ENCODE measurements around the gene GKN2. TPM values are rescaled to one million over a fixed set of nuclear protein-coding genes. Genes with fewer than 3 reads are reported as not detected.

The GKN2 gene, protein sequence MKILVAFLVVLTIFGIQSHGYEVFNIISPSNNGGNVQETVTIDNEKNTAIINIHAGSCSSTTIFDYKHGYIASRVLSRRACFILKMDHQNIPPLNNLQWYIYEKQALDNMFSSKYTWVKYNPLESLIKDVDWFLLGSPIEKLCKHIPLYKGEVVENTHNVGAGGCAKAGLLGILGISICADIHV
- not detected for total RNA-seq

DNA sequence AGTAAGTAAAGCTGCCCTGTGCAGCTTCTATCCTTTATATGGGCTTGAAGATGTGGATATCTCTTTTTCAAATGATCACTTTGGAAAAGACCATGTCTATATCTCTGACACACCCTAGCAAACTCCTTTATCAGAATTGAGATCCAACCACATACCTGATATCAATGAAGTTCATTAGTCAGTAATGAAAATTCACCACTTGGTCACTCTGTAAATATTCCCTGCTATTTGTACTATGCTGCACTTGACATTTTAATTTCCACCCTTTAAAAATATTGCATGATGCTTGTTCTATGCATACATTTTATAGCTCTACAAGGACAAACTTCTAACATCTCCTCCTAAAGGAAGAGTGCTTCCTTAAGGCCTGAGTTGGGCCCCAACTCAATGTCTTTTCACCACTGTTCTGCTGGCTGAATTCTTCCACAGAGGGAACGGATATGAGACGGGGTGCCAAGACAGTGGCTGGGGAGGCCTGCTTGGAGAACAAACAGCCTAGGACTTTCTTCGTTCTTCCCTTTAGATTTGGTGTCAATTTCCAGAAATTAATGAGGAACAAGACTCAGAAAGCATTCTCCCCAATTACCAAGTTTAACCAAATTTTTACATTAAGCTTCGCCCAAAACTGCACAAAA lies at the start of gene GKN2:
TSS of gene GKN2 (minus strand) at position 7 of the 635 bp plus-strand sequence. CDS start 32 bp downstream, outside the sequence.
- Mint-ChIP-seq H3K4me3 (no peak within 1 kb of the TSS), H3K36me3 (ENCODE audit: low read depth) (no peaks in the 10 kb centered on the region), H3K27ac (no peak within 1 kb of the TSS), H3K27me3 (peaks cover 38% of the 10 kb centered on the region), H3K9me3 (no peaks in the 10 kb centered on the region), H3K4me1 (no peaks in the 10 kb centered on the region)
- POLR2A ChIA-PET = no interaction called here
- CTCF ChIA-PET = interaction anchor here (3.7 kb wide), 1 partner anchor 10 kb away, joined by 18 read pairs; no protein-coding TSS in a partner anchor
- DNase-seq = no peak

DNA sequence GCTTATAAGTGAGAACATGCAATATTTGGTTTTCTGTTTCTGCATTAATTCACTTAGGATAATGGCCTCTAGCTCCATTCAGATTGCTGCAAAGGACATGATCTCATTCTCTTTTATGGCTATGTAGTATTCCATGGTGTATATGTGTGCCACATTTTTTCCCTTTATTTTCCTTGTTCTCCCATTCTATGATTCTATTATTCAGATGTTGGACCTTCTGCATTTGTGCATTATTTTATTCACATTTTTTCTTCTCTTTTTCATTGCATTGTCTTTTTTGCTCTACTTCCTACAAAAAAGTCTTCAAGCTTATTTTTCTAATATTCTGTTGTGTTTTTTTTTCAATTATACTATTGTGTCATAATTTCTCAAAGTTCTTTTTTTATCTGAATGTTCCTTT lies 49.2 kb upstream of the GKN2 start:
- Mint-ChIP-seq H3K27ac (no peak overlapping the region), H3K27me3 (peaks cover 50% of the 10 kb centered on the region), H3K9me3 (peaks cover 2% of the 10 kb centered on the region), H3K36me3 (ENCODE audit: low read depth) (no peaks in the 10 kb centered on the region), H3K4me1 (no peaks in the 10 kb centered on the region), H3K4me3 (no peak overlapping the region)
- ChIA-PET POLR2A (no interaction called here), CTCF (interaction anchor here (1.1 kb wide), 1 partner anchor 9 kb away, joined by 3 read pairs; no protein-coding TSS in a partner anchor)
- no peak for DNase-seq

DNA sequence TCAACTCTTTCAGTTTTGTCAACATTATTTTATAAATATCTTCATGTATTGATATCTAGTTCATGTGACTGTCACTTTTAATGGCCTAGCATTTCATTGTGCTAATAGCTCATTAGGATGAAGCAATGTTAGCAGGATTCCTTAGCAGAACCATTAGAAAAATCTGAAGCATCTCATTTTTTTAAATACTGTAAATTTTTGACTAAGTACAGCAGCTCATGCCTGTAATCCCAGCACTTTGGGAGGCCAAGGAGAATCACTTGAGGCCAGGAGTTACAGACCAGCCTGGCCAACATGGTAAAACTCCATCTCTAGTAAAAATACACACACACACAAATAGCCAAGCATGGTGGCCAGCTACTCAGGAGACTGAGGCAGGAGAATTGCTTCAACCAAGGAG lies 44.7 kb upstream of the GKN2 start:
- Mint-ChIP-seq H3K27ac (no peak overlapping the region), H3K4me3 (no peak overlapping the region), H3K27me3 (peaks cover 51% of the 10 kb centered on the region), H3K9me3 (no peaks in the 10 kb centered on the region), H3K36me3 (ENCODE audit: low read depth) (no peaks in the 10 kb centered on the region), H3K4me1 (no peaks in the 10 kb centered on the region)
- no peak for DNase-seq
- CTCF ChIA-PET = no interaction called here
- POLR2A ChIA-PET = no interaction called here

DNA sequence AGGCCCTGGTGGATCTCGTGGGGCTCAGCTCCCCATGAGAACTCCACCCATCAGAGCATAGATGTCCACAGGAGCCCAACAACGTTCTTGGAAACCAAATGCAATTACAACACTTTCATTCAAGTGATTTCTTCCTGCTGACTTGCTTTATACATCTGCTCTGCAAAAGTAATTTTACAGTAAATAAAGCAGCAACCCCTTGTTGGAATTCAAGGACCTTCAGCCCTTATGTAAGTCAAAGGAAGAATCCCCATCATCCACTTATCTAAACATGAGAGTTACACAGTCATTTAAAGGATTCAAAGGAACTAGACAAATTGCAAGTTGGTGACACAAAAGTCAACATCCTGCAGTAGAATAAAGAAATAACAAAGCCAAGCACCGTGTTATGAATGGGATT lies 43.2 kb upstream of the GKN2 start:
- ChIA-PET CTCF (no interaction called here), POLR2A (no interaction called here)
- Mint-ChIP-seq H3K4me3 (no peak overlapping the region), H3K27ac (no peak overlapping the region), H3K4me1 (no peaks in the 10 kb centered on the region), H3K27me3 (peaks cover 49% of the 10 kb centered on the region), H3K9me3 (no peaks in the 10 kb centered on the region), H3K36me3 (ENCODE audit: low read depth) (no peaks in the 10 kb centered on the region)
- DNase-seq = no peak

DNA sequence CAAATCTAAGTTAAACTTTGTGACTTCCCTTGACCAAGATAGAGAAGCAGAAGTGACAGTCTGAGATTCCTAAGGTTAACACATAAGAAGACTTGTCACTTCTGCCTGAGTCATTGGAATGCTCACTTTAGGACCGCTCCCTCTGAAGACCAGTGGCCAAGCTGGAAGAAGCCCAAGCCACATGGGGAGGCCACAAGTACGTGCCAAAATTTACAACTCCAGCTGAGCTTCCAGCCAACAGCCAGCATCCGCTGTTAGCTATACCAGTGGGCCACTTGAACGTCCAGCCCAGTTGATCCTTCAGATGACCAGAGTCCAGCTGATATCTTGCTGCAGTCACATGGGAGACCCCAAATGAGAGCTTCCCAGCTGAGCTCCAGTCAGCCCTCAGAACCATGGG lies 42.2 kb upstream of the GKN2 start:
- H3K27me3 Mint-ChIP-seq = peaks cover 47% of the 10 kb centered on the region
- ChIA-PET POLR2A (no interaction called here), CTCF (interaction anchor here (1.1 kb wide), 1 partner anchor 20 kb away, joined by 4 read pairs; no protein-coding TSS in a partner anchor)
- no peaks in the 10 kb centered on the region for H3K36me3 Mint-ChIP-seq (ENCODE audit: low read depth)
- H3K4me3 Mint-ChIP-seq = no peak overlapping the region
- no peaks in the 10 kb centered on the region for H3K9me3 Mint-ChIP-seq
- no peak for DNase-seq
- H3K4me1 Mint-ChIP-seq = no peaks in the 10 kb centered on the region
- H3K27ac Mint-ChIP-seq = no peak overlapping the region

DNA sequence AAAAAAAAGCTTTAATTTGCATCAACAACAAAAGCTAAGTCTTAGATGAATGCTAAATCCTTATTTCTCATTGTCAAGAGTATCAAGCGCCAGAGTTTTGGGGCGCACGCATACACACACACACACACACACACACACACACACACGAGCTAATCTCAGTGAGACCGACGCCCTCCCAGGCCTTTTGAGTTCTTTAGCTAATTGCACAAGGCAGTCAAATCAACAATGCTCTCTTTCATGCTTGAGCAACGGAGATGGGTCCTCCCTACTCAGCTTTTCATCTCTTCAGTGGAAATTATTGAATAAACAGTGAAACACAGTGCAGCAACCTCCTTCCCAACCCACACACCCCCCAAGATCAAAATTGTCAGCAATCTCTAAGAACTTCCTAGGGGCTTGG lies 41.0 kb upstream of the GKN2 start:
- H3K36me3 Mint-ChIP-seq (ENCODE audit: low read depth) = no peaks in the 10 kb centered on the region
- H3K27me3 Mint-ChIP-seq = peaks cover 47% of the 10 kb centered on the region
- POLR2A ChIA-PET = no interaction called here
- CTCF ChIA-PET = interaction anchor here (0.7 to 1.0 kb wide), 2 partner anchors 50 to 51 kb away, joined by 3 read pairs; no protein-coding TSS in a partner anchor
- no peaks in the 10 kb centered on the region for H3K4me1 Mint-ChIP-seq
- no peak for DNase-seq
- no peaks in the 10 kb centered on the region for H3K9me3 Mint-ChIP-seq
- no peak overlapping the region for H3K4me3 Mint-ChIP-seq
- H3K27ac Mint-ChIP-seq = no peak overlapping the region

DNA sequence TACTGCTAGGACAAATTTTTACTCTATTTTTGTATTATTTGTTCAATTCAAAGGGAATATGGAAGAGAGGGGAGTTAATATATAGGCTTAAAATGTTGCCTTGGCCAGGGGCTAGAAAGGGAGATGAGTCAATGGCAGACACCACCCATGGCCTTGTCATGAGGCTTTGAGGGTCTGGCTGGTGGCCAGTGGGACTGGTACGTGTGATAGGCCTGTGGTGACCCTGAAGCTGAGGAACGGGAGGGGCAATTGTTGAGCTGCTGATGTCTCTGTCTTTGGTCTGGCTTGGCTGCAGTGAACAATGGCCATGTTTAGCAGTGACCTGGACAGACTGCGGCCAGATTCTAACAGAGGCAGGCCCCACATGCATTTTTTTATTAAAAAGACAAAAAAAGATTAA lies 40.2 kb upstream of the GKN2 start:
- ChIA-PET POLR2A (no interaction called here), CTCF (interaction anchor here (0.7 kb wide), 1 partner anchor 50 kb away, joined by 3 read pairs; no protein-coding TSS in a partner anchor)
- Mint-ChIP-seq H3K4me3 (no peak overlapping the region), H3K27ac (no peak overlapping the region), H3K9me3 (no peaks in the 10 kb centered on the region), H3K4me1 (no peaks in the 10 kb centered on the region), H3K36me3 (ENCODE audit: low read depth) (no peaks in the 10 kb centered on the region), H3K27me3 (peaks cover 46% of the 10 kb centered on the region)
- no peak for DNase-seq

DNA sequence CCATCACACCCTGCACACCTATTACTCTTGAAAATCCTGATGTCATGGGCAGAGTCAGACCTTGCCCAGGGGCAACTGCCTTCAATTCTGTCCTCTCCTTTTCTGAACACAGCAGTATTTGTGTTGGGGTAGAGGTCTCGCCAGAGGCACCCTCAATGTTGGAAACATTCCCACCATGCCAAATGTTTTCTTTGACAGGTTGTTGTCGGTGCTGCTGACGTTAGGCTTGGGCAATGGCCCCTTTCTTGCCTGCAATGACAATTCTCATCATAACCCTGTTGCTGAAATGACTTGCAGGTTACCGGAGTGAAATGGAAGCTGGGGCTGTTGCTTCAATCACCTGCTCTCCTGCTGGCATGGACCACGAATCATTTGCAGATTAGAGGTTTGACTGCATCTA lies 39.6 kb upstream of the GKN2 start:
- Mint-ChIP-seq H3K27me3 (peaks cover 46% of the 10 kb centered on the region), H3K36me3 (ENCODE audit: low read depth) (no peaks in the 10 kb centered on the region), H3K27ac (no peak overlapping the region), H3K4me1 (no peaks in the 10 kb centered on the region), H3K9me3 (no peaks in the 10 kb centered on the region), H3K4me3 (no peak overlapping the region)
- ChIA-PET CTCF (no interaction called here), POLR2A (no interaction called here)
- DNase-seq = no peak

DNA sequence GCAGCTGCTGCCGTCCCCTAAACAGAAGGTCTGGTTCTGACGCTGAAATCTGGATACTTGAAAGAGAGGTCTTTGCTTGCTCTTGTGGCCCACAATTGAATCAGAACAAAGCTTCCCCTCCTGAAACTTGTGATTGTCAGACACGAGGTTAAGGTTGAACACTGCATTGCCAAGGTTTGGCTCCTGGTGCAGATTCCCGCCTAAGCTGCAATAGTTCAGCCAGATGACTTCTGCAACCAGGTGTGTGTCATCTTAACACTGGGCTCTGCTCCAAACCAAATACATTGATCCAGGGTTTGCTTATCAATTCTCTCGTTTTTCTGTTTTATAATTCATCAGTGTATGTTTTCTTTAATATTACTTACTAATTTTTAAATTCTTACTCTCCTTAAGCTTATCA lies 36.3 kb upstream of the GKN2 start:
- no peak overlapping the region for H3K4me3 Mint-ChIP-seq
- no peaks in the 10 kb centered on the region for H3K4me1 Mint-ChIP-seq
- peaks cover 30% of the 10 kb centered on the region for H3K27me3 Mint-ChIP-seq
- H3K27ac Mint-ChIP-seq = no peak overlapping the region
- DNase-seq = no peak
- H3K9me3 Mint-ChIP-seq = no peaks in the 10 kb centered on the region
- ChIA-PET CTCF (no interaction called here), POLR2A (no interaction called here)
- no peaks in the 10 kb centered on the region for H3K36me3 Mint-ChIP-seq (ENCODE audit: low read depth)

DNA sequence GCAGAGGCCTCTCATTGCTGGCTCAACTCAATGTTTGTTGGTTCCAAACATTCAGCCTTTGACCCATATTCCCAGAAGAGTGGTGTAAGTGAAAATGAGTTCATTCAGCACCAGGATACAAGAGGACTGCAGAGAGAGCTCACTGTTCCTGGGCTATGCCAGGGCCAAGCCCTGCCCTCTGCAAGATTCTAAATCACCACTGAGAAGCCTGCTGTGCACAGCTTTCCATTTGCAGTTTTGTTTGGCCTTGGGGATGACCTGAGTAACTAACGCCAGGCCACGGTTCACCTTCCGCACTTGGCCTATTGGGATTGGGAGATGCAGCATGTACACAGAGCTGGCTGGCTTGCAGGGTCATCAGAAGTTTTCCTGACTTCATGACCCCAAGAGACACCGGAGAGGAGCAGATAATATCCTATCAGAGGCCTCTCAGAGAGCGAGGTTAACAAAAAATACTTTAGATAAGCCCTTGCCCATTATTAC lies 34.4 kb upstream of the GKN2 start:
- H3K36me3 Mint-ChIP-seq (ENCODE audit: low read depth) = no peaks in the 10 kb centered on the region
- ChIA-PET POLR2A (no interaction called here), CTCF (no interaction called here)
- no peak overlapping the region for H3K27ac Mint-ChIP-seq
- H3K9me3 Mint-ChIP-seq = no peaks in the 10 kb centered on the region
- no peak overlapping the region for H3K4me3 Mint-ChIP-seq
- H3K4me1 Mint-ChIP-seq = no peaks in the 10 kb centered on the region
- peaks cover 22% of the 10 kb centered on the region for H3K27me3 Mint-ChIP-seq
- DNase-seq = no peak

DNA sequence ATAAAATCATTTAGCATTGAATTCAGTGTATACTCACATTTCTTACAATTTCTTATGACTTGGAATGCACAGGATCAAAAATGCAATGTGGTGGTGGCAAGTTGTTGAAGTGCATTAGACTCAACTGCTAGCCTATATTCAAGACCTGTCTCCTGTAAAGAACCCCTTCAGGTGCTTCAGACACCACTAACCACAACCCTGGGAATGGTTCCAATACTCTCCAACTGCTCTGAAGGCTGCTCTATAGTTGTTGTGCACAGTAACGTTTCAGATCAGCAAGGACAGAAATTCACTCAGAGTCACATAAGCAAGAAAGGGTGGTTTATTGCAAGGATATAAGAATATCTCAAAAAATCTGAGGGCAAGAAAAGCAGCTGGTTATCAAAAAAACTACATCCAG lies 28.3 kb upstream of the GKN2 start:
- no peak for DNase-seq
- POLR2A ChIA-PET = no interaction called here
- H3K27ac Mint-ChIP-seq = no peak overlapping the region
- H3K4me1 Mint-ChIP-seq = no peaks in the 10 kb centered on the region
- CTCF ChIA-PET = no interaction called here
- no peaks in the 10 kb centered on the region for H3K9me3 Mint-ChIP-seq
- H3K27me3 Mint-ChIP-seq = peaks cover 41% of the 10 kb centered on the region
- H3K4me3 Mint-ChIP-seq = no peak overlapping the region
- H3K36me3 Mint-ChIP-seq (ENCODE audit: low read depth) = no peaks in the 10 kb centered on the region

DNA sequence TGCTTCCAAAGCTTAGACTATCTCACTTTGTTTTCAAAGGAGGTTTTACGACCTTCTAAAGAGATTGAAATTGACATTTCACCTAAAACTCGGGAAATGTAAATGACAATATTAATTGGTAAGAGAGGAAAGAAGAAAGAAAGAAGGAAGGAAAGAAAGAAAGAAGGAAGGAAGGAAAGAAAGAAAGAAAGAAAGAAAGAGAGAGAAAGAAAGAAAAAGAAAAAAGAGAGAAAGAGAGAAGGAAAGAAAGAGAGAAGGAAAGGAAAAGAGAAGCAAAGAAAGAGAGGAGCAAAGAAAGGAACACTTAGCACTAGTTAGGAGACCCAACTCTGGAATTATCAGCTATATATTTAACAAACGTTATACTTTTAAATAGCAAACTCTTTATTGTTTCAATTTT lies 25.4 kb upstream of the GKN2 start:
- ChIA-PET CTCF (no interaction called here), POLR2A (no interaction called here)
- peaks cover 57% of the 10 kb centered on the region for H3K27me3 Mint-ChIP-seq
- no peak overlapping the region for H3K27ac Mint-ChIP-seq
- no peaks in the 10 kb centered on the region for H3K4me1 Mint-ChIP-seq
- no peaks in the 10 kb centered on the region for H3K9me3 Mint-ChIP-seq
- H3K4me3 Mint-ChIP-seq = no peak overlapping the region
- DNase-seq = no peak
- H3K36me3 Mint-ChIP-seq (ENCODE audit: low read depth) = no peaks in the 10 kb centered on the region

DNA sequence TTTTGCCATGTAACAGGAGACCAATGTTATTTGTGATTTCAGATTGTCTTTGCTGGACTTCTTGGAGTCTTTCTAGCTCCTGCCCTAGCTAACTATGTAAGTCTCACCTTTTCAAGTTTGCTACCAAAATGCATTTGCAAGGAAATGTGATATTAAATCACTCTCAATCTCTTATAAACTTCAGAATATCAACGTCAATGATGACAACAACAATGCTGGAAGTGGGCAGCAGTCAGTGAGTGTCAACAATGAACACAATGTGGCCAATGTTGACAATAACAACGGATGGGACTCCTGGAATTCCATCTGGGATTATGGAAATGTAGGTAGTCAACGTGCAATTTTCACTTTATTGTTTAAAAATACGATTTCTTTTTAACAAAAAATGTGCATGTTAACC lies 24.8 kb upstream of the GKN2 start:
- DNase-seq = no peak
- Mint-ChIP-seq H3K4me1 (no peaks in the 10 kb centered on the region), H3K4me3 (no peak overlapping the region), H3K9me3 (no peaks in the 10 kb centered on the region), H3K27me3 (peaks cover 57% of the 10 kb centered on the region), H3K27ac (no peak overlapping the region), H3K36me3 (ENCODE audit: low read depth) (no peaks in the 10 kb centered on the region)
- CTCF ChIA-PET = no interaction called here
- POLR2A ChIA-PET = no interaction called here

DNA sequence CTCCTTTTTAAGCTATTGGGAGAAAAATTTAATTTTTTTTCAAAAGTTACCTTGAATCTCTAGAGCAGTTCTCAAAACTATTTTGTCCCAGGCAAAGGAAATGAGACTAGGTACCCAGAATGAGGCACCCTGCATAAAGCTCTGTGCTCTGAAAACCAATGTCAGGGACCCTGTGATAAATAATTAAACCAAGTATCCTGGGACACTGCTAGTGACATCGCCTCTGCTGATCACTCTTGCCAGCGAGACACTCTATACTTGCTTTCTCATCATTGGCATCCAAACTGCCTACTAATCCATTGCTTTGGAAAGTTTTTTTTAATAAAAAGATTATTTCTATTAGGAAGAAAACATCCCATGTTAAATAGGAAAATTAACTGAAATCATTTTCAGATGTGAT lies 23.2 kb upstream of the GKN2 start:
- Mint-ChIP-seq H3K4me3 (no peak overlapping the region), H3K4me1 (no peaks in the 10 kb centered on the region), H3K9me3 (no peaks in the 10 kb centered on the region), H3K27ac (no peak overlapping the region), H3K27me3 (peaks cover 48% of the 10 kb centered on the region), H3K36me3 (ENCODE audit: low read depth) (no peaks in the 10 kb centered on the region)
- POLR2A ChIA-PET = no interaction called here
- no peak for DNase-seq
- CTCF ChIA-PET = interaction anchor here (2.3 kb wide), 1 partner anchor 32 kb away, joined by 6 read pairs; no protein-coding TSS in a partner anchor

Measured in activated CD4-positive, alpha-beta memory T cell treated with anti-CD3 and anti-CD28 coated beads, Interleukin-2, amount 10 ng/mL, durations not matched to agents 7 days and 5 days (primary cell).